SK-N-SH (cell line): Measurements from ENCODE around the gene RBM28. TPM values are rescaled to one million over a fixed set of nuclear protein-coding genes. Genes with fewer than 3 reads are reported as not detected.
"Not testable (repeated sequence)": the region's sequence is repeated elsewhere in the genome, so short reads cannot be mapped to it uniquely, and the experiment has no call there.

Source experiments
- CTCF ChIA-PET: fragments of 300-600, 350-600 bp; formaldehyde crosslinking; extraction: SDS; loops from one replicate; lab custom pipeline; 2021; lab: Yijun Ruan, JAX
- POLR2A ChIA-PET: fragments of 350-600 bp; sonication (Branson Sonifier 250); formaldehyde crosslinking; extraction: SDS; loops from one replicate; lab custom pipeline; 2020; ENCODE audit warnings: antibody characterized with exemption, inconsistent platforms; lab: Yijun Ruan, JAX
- DNase-seq: peaks from one replicate; pipeline ENCODE4 v3.0.0; 2012
- H2AFZ ChIP-seq: fragments of 200-600 bp; sonication (generic); 2 replicates; pipeline ENCODE4 v1.8.1; 2016; ENCODE audit warnings: antibody characterized with exemption, mild to moderate bottlenecking, low read depth
- H3F3A ChIP-seq: fragments of 200-600 bp; sonication (generic); replicated peaks from 2 replicates; pipeline ENCODE3; 2016; ENCODE audit warnings: antibody characterized with exemption, mild to moderate bottlenecking; ENCODE audit not compliant: insufficient read depth
- H3K27ac ChIP-seq, 2 experiments: fragments of 200-500 bp in 1 of 2; fragments of 200-600 bp in 1 of 2; sonication (Bioruptor generic) in 1 of 2; sonication (generic), shearing (Covaris generic) in 1 of 2; 2 replicates each; pipeline versions ENCODE4 v1.5.1 to v1.6.1; 2014 to 2016; ENCODE audit warnings: low read depth in 2 of 2, inconsistent platforms in 1 of 2, low read length in 1 of 2, mild to moderate bottlenecking in 1 of 2, mixed read lengths in 1 of 2
- H3K27me3 ChIP-seq: fragments of 200-600 bp; sonication (generic), shearing (Covaris generic); 2 replicates; pipeline ENCODE4 v1.6.1; 2016; ENCODE audit warnings: mixed run types; ENCODE audit not compliant: insufficient read depth
- H3K36me3 ChIP-seq, 2 experiments: fragments of 200-500 bp in 1 of 2; fragments of 200-600 bp in 1 of 2; sonication (Bioruptor generic) in 1 of 2; sonication (generic) in 1 of 2; replicated peaks in 1 of 2; 2 replicates each; pipeline versions ENCODE3 to v1.5.1; 2014 to 2016; ENCODE audit warnings: low read length in 1 of 2, mild to moderate bottlenecking in 1 of 2; ENCODE audit not compliant: insufficient read depth in 2 of 2, control insufficient read depth in 1 of 2
- H3K4me1 ChIP-seq, 2 experiments: fragments of 200-500 bp in 1 of 2; fragments of 200-600 bp in 1 of 2; sonication (Bioruptor generic) in 1 of 2; sonication (generic), shearing (Covaris generic) in 1 of 2; 2 replicates each; pipeline versions ENCODE4 v1.5.1 to v1.6.1; 2014 to 2016; ENCODE audit warnings: low read depth in 1 of 2, low read length in 1 of 2, mixed run types in 1 of 2; ENCODE audit not compliant: insufficient read depth in 2 of 2, control insufficient read depth in 1 of 2
- H3K4me2 ChIP-seq: fragments of 200-600 bp; sonication (generic), shearing (Covaris generic); 2 replicates; pipeline ENCODE4 v1.6.1; 2017; ENCODE audit warnings: mixed run types
- H3K4me3 ChIP-seq, 2 experiments: fragments of 200-500 bp in 1 of 2; fragments of 200-600 bp in 1 of 2; sonication (Bioruptor generic) in 1 of 2; sonication (generic), shearing (Covaris generic) in 1 of 2; 2 replicates each; pipeline versions ENCODE4 v1.5.1 to v1.8.1; 2014 to 2016; ENCODE audit warnings: low read depth in 2 of 2, inconsistent platforms in 1 of 2, low read length in 1 of 2, mild to moderate bottlenecking in 1 of 2, mixed read lengths in 1 of 2, moderate library complexity in 1 of 2
- H3K79me2 ChIP-seq: fragments of 200-600 bp; sonication (generic); 2 replicates; pipeline ENCODE4 v1.8.1; 2017; ENCODE audit warnings: mild to moderate bottlenecking; ENCODE audit not compliant: insufficient read depth
- H3K9ac ChIP-seq: fragments of 200-600 bp; sonication (generic); 2 replicates; pipeline ENCODE4 v1.6.1; 2017; ENCODE audit warnings: mixed run types
- H3K9me2 ChIP-seq: fragments of 200-600 bp; sonication (generic); 2 replicates; pipeline ENCODE4 v1.6.1; 2017; ENCODE audit warnings: mixed run types
- H3K9me3 ChIP-seq: fragments of 200-600 bp; sonication (generic); 2 replicates; pipeline ENCODE4 v1.6.1; 2017; ENCODE audit warnings: mixed run types, mild to moderate bottlenecking, moderate library complexity
- H4K20me1 ChIP-seq: fragments of 200-600 bp; sonication (generic); 2 replicates; pipeline ENCODE4 v1.6.1; 2017; ENCODE audit warnings: mild to moderate bottlenecking, mixed run types; ENCODE audit not compliant: insufficient read depth
- CHD2 ChIP-seq: fragments of 150-350 bp; IDR thresholded peaks from 2 replicates; pipeline ENCODE4 v1.6.1; 2018; ENCODE audit warnings: low read length; ENCODE audit not compliant: partially characterized antibody
- CTCF ChIP-seq: fragments of 200-600 bp; sonication (generic); IDR thresholded peaks from 2 replicates; pipeline ENCODE4 v1.6.1; 2017; ENCODE audit warnings: antibody characterized with exemption, mild to moderate bottlenecking, moderate library complexity
- EP300 ChIP-seq, 2 experiments: IDR thresholded peaks; 2 replicates each; pipeline versions ENCODE4 v1.4.0 to v1.6.1; 2012; ENCODE audit warnings: borderline replicate concordance in 1 of 2, low read depth in 1 of 2, low read length in 1 of 2
- FOSL2 ChIP-seq: IDR thresholded peaks from 2 replicates; pipeline ENCODE4 v1.4.0; 2012; ENCODE audit warnings: low read depth, mild to moderate bottlenecking, moderate library complexity, borderline replicate concordance
- GATA2 ChIP-seq: sonication (generic); formaldehyde crosslinking; IDR thresholded peaks from 2 replicates; pipeline ENCODE4 v1.5.0; 2020; ENCODE audit warnings: mild to moderate bottlenecking, missing genetic modification reagents
- JUND ChIP-seq: IDR thresholded peaks from 2 replicates; pipeline ENCODE4 v1.4.0; 2012
- NRF1 ChIP-seq: IDR thresholded peaks from 2 replicates; pipeline ENCODE4 v1.6.1; 2012; ENCODE audit warnings: low read depth, mild to moderate bottlenecking, low read length
- PBX3 ChIP-seq: IDR thresholded peaks from 2 replicates; pipeline ENCODE4; 2012
- POLR2AphosphoS5 ChIP-seq: IDR thresholded peaks from 2 replicates; pipeline ENCODE4 v1.6.1; 2012; ENCODE audit warnings: low read depth, low read length
- RFX5 ChIP-seq: IDR thresholded peaks from 2 replicates; pipeline ENCODE4 v1.6.1; 2012; ENCODE audit warnings: mild to moderate bottlenecking, improper control_type of control experiment, low read length
- SIN3A ChIP-seq: IDR thresholded peaks from 2 replicates; pipeline ENCODE4 v1.6.1; 2012; ENCODE audit warnings: low read depth, mild to moderate bottlenecking, low read length, moderate library complexity, borderline replicate concordance
- TAF1 ChIP-seq: IDR thresholded peaks from 2 replicates; pipeline ENCODE4 v1.6.1; 2012; ENCODE audit warnings: low read depth, mild to moderate bottlenecking, low read length, moderate library complexity, borderline replicate concordance
- USF2 ChIP-seq: fragments of 150-350 bp; IDR thresholded peaks from 2 replicates; pipeline ENCODE4 v1.6.1; 2017; ENCODE audit warnings: antibody characterized with exemption, low read length, low read depth, borderline replicate concordance
- WGBS: methylation state at CpG from one replicate; pipeline ENCODE4 v1.1.6; 2017; ENCODE audit warnings: low lambda C conversion rate; 5-methylcytosine and 5-hydroxymethylcytosine counted together
- polyA plus RNA-seq, 3 experiments: library from polyadenylated mRNA; depleted of rRNA; stranded (reverse); fragments of >200 nt; gene quantifications; 2 replicates each; pipeline ENCODE4 v1.2.3, GENCODE V29; 2012

RBM28 gene
- polyA plus RNA-seq, 1 of the 3 experiments (the other 2 are of a cell fraction) = 29.1 TPM

- H4K20me1 ChIP-seq, POLR2A ChIA-PET, H3K4me1 ChIP-seq, H3K9me2 ChIP-seq, H3K9ac ChIP-seq, H3K4me3 ChIP-seq, H3F3A ChIP-seq, H3K79me2 ChIP-seq, H3K9me3 ChIP-seq, H2AFZ ChIP-seq, H3K27ac ChIP-seq, DNase-seq, H3K4me2 ChIP-seq, H3K27me3 ChIP-seq: not testable (repeated sequence)
- CTCF ChIA-PET = interaction anchor here (1.4 kb wide), 1 partner anchor 49 kb away, joined by 3 read pairs; no protein-coding TSS in a partner anchor
- peaks cover 3 to 17% of the 10 kb centered on the region in 2 experiments for H3K36me3 ChIP-seq
- 96% methylated on average over 7 of the region's 7 CpGs for WGBS
Measured at GRCh38 chr7:128298004-128298403, 45.7 kb downstream of the RBM28 start.

GRCh38 chr7:128287556-128287955, 56.2 kb downstream of the RBM28 start:
- Histone ChIP-seq H3K79me2 (no peaks in the 10 kb centered on the region), H3K4me3 (no peak overlapping the region), H3F3A (no peaks in the 10 kb centered on the region), H4K20me1 (no peaks in the 10 kb centered on the region), H3K9me2 (no peaks in the 10 kb centered on the region), H3K9me3 (no peaks in the 10 kb centered on the region), H3K36me3 (peaks cover 4 to 5% of the 10 kb centered on the region in 2 experiments), H3K27ac (no peak overlapping the region), H3K9ac (no peak overlapping the region), H3K27me3 (no peaks in the 10 kb centered on the region), H3K4me1 (no peaks in the 10 kb centered on the region; a peak in 1 of 4 replicates), H3K4me2 (no peak overlapping the region), H2AFZ (no peak overlapping the region)
- ChIA-PET CTCF (interaction anchor here (0.6 to 2.7 kb wide), 6 partner anchors 14 to 184 kb away, joined by 3 to 8 read pairs (median 4); no protein-coding TSS in a partner anchor), POLR2A (no interaction called here)
- 98% methylated on average over 4 of the region's 4 CpGs for WGBS
- TF ChIP-seq CTCF (no peak), GATA2 (CRISPR knock-in tag) (no peak)
- DNase-seq = no peak

- whole genome bisulfite sequencing = 92% methylated on average over 7 of the region's 7 CpGs
- DNase-seq = no peak
- ChIA-PET CTCF (no interaction called here), POLR2A (no interaction called here)
- Histone ChIP-seq H4K20me1 (no peaks in the 10 kb centered on the region), H3K27ac (no peak overlapping the region), H3F3A (no peaks in the 10 kb centered on the region), H3K79me2 (no peaks in the 10 kb centered on the region), H3K36me3 (peaks cover 0 to 4% of the 10 kb centered on the region in 2 experiments), H3K9ac (no peak overlapping the region), H3K4me2 (no peak overlapping the region), H3K9me3 (no peaks in the 10 kb centered on the region; the same call in 1 of the 2 replicates), H3K4me1 (no peaks in the 10 kb centered on the region; a peak in 1 of 4 replicates), H3K9me2 (no peaks in the 10 kb centered on the region), H3K4me3 (no peak overlapping the region), H3K27me3 (no peaks in the 10 kb centered on the region), H2AFZ (no peak overlapping the region)
- TF ChIP-seq EP300 (IDR thresholded peaks at IDR 0.05; ENCODE audit: borderline replicate concordance in 1 of 2, low read depth in 1 of 2, low read length in 1 of 2) (no peak), NRF1 (no peak), JUND (no peak), POLR2AphosphoS5 (no peak), USF2 (no peak), PBX3 (no peak), RFX5 (no peak), TAF1 (no peak), FOSL2 (no peak), SIN3A (no peak), CHD2 (no peak), GATA2 (CRISPR knock-in tag) (no peak)
Measured at GRCh38 chr7:128284102-128284501, 59.6 kb downstream of the RBM28 start.
